Measurements from ENCODE around the gene ZNF710. TPM values are rescaled to one million over a fixed set of nuclear protein-coding genes. Genes with fewer than 3 reads are reported as not detected.

The ZNF710 gene
- total and polyA plus RNA-seq, 2 of the 13 experiments (the other 11 are each of a cell fraction or from before 2014, with no cell fraction given): 4.7 to 20.6 TPM

GRCh38 chr15:89991312-89991711 lies 9.8 kb upstream of the ZNF710 start:
- intact Hi-C loops (cut with micrococcal nuclease; ENCODE audit: unreplicated experiment) (loop anchor here (10.0 kb wide), 1 partner anchor 77 kb away; the partner anchor contains the start of gene ARPIN), in situ Hi-C loops (cut with HindIII; ENCODE audit: extremely low pct_ligation_motif_present, low pct_unique_long_range_greater_than_20kb) (no loop called here)
- BruUV-seq (replicated peaks): no TSS peak
- DNase-seq (ENCODE audit: low spot score) (no peak), ATAC-seq (no peak), FAIRE-seq (no peak)
- H3K36me3 ChIP-seq (replicated peaks in 1 of 2; ENCODE audit: control insufficient read depth in 1 of 2, insufficient read depth in 2 of 2, low read length in 2 of 2): no peaks in the 10 kb centered on the region
- H3K4me1 ChIP-seq (ENCODE audit: insufficient read depth, low read length): no peaks in the 10 kb centered on the region
- H2AFZ ChIP-seq (ENCODE audit: low read length): no peak overlapping the region
- no peak overlapping the region for H3K4me2 ChIP-seq (ENCODE audit: low read depth, low read length)
- no peak overlapping the region for H3K27ac ChIP-seq (ENCODE audit: extremely low read length, insufficient read depth, low read length)
- POLR2A ChIA-PET: no interaction called here
- no peaks in the 10 kb centered on the region for H3K9me3 ChIP-seq (ENCODE audit: low read length)
- 14% methylated on average over 4 of the region's 4 CpGs for WGBS (ENCODE audit: low lambda C conversion rate)
- no peak overlapping the region for H3K9ac ChIP-seq (ENCODE audit: insufficient read depth, low read depth, low read length)
- CTCF ChIA-PET (ENCODE audit: low intra/inter-chr PET ratio, low total read pairs): no interaction called here
- TF ChIP-seq ZNF235 (CRISPR knock-in tag; IDR thresholded peaks at IDR 0.05; ENCODE audit: borderline replicate concordance) (no peak), RARA (CRISPR knock-in tag; IDR thresholded peaks at IDR 0.05) (no peak), ZFP82 (CRISPR knock-in tag; IDR thresholded peaks at IDR 0.05; ENCODE audit: borderline replicate concordance) (no peak), ZNF274 (CRISPR knock-in tag; IDR thresholded peaks at IDR 0.05) (no peak), BCL6 (CRISPR knock-in tag; IDR thresholded peaks at IDR 0.05) (no peak)
- no peak overlapping the region for H3K4me3 ChIP-seq (replicated peaks in 1 of 3; ENCODE audit: insufficient read depth in 1 of 3, low read depth in 2 of 3, low read length in 3 of 3)
- H3K79me2 ChIP-seq (ENCODE audit: insufficient read depth, low read length): no peaks in the 10 kb centered on the region
- no peaks in the 10 kb centered on the region for H3K27me3 ChIP-seq (ENCODE audit: control insufficient read depth in 1 of 2, insufficient read depth in 2 of 2, low read length in 2 of 2)
- no peaks in the 10 kb centered on the region for H4K20me1 ChIP-seq (ENCODE audit: insufficient read depth, low read length)

GRCh38 chr15:89993349-89993748 lies 7.8 kb upstream of the ZNF710 start:
- peaks cover 12% of the 10 kb centered on the region for H3K4me1 ChIP-seq (ENCODE audit: insufficient read depth, low read length)
- H3K9me3 ChIP-seq (ENCODE audit: low read length): no peaks in the 10 kb centered on the region
- in situ Hi-C loops (cut with HindIII; ENCODE audit: extremely low pct_ligation_motif_present, low pct_unique_long_range_greater_than_20kb): no loop called here
- no peaks in the 10 kb centered on the region for H4K20me1 ChIP-seq (ENCODE audit: insufficient read depth, low read length)
- no peak overlapping the region for H3K4me2 ChIP-seq (ENCODE audit: low read depth, low read length)
- H3K27ac ChIP-seq (ENCODE audit: extremely low read length, insufficient read depth, low read length): no peak overlapping the region
- BruUV-seq (replicated peaks): no TSS peak
- H3K27me3 ChIP-seq (ENCODE audit: control insufficient read depth in 1 of 2, insufficient read depth in 2 of 2, low read length in 2 of 2): no peaks in the 10 kb centered on the region
- no peak overlapping the region for H3K4me3 ChIP-seq (replicated peaks in 1 of 3; ENCODE audit: insufficient read depth in 1 of 3, low read depth in 2 of 3, low read length in 3 of 3)
- H2AFZ ChIP-seq (ENCODE audit: low read length): no peak overlapping the region
- no peak overlapping the region for H3K9ac ChIP-seq (ENCODE audit: insufficient read depth, low read depth, low read length)
- no peak for ATAC-seq
- intact Hi-C loops (cut with micrococcal nuclease; ENCODE audit: unreplicated experiment): loop anchor here (10.0 kb wide), 1 partner anchor 79 kb away; the partner anchor contains the start of gene ARPIN
- ChIA-PET POLR2A (interaction anchor here (1.7 kb wide), 1 partner anchor 10 kb away, joined by 3 read pairs; no protein-coding TSS in a partner anchor), CTCF (ENCODE audit: low intra/inter-chr PET ratio, low total read pairs) (no interaction called here)
- WGBS (ENCODE audit: low lambda C conversion rate): 0% methylated on average over 1 of the region's 1 CpG
- FAIRE-seq: no peak
- no peaks in the 10 kb centered on the region for H3K36me3 ChIP-seq (replicated peaks in 1 of 2; ENCODE audit: control insufficient read depth in 1 of 2, insufficient read depth in 2 of 2, low read length in 2 of 2)
- no peak for DNase-seq (ENCODE audit: low spot score)
- H3K79me2 ChIP-seq (ENCODE audit: insufficient read depth, low read length): no peaks in the 10 kb centered on the region
- TF ChIP-seq MTA3 (CRISPR knock-in tag; IDR thresholded peaks at IDR 0.05): no peak
- no peak for TF ChIP-seq FOXC1 (CRISPR knock-in tag; IDR thresholded peaks at IDR 0.05; ENCODE audit: borderline replicate concordance)
- no peak for TF ChIP-seq CC2D1A (CRISPR knock-in tag; IDR thresholded peaks at IDR 0.05)
- TF ChIP-seq POGZ (CRISPR knock-in tag; IDR thresholded peaks at IDR 0.05): no peak
- no peak for TF ChIP-seq ZBTB2 (CRISPR knock-in tag; IDR thresholded peaks at IDR 0.05; ENCODE audit: low read depth)
- TF ChIP-seq NFKBIZ (CRISPR knock-in tag; IDR thresholded peaks at IDR 0.05): no peak
- no peak for TF ChIP-seq PRMT3 (CRISPR knock-in tag; IDR thresholded peaks at IDR 0.05; ENCODE audit: borderline replicate concordance, low read depth)
- no peak for TF ChIP-seq SMC3 (IDR thresholded peaks at IDR 0.05; ENCODE audit: low read length)
- no peak for TF ChIP-seq MEIS2 (CRISPR knock-in tag; IDR thresholded peaks at IDR 0.05)

All from HepG2 (cell line).